GM18861 (cell line): ENCODE results near the gene SLCO2A1.

Experiments
- ATAC-seq: cut with Tn5 transposase; IDR thresholded peaks from one replicate; pipeline ENCODE4 v1.9.1; 2021; ENCODE audit not compliant: unreplicated experiment

Gene SLCO2A1

GRCh38 chr3:133934996-133935842 lies 94.5 kb downstream of the SLCO2A1 start:
- no peak for ATAC-seq

GRCh38 chr3:133934073-133934970 lies 95.4 kb downstream of the SLCO2A1 start:
- ATAC-seq: no peak

- ATAC-seq: no peak
Measured at GRCh38 chr3:133933097-133934024, 96.4 kb downstream of the SLCO2A1 start.

GRCh38 chr3:133932009-133932408 lies 97.7 kb downstream of the SLCO2A1 start:
- no peak for ATAC-seq

GRCh38 chr3:133931084-133931483 lies 98.6 kb downstream of the SLCO2A1 start:
- no peak for ATAC-seq

GRCh38 chr3:133930341-133930933 lies 99.3 kb downstream of the SLCO2A1 start:
- ATAC-seq: no peak

- ATAC-seq: no peak
Measured at GRCh38 chr3:133928903-133929607, 100.7 kb downstream of the SLCO2A1 start.

GRCh38 chr3:133928136-133928893 lies 101.4 kb downstream of the SLCO2A1 start:
- ATAC-seq: no peak

GRCh38 chr3:133927540-133928066 lies 102.1 kb downstream of the SLCO2A1 start:
- peak; percentile 47 for ATAC-seq

- ATAC-seq: no peak
Measured at GRCh38 chr3:133926736-133927539, 102.8 kb downstream of the SLCO2A1 start.

GRCh38 chr3:133925960-133926735 lies 103.6 kb downstream of the SLCO2A1 start:
- ATAC-seq: no peak

GRCh38 chr3:133924041-133924440 lies 105.7 kb downstream of the SLCO2A1 start:
- no peak for ATAC-seq

GRCh38 chr3:133921592-133921991 lies 108.1 kb downstream of the SLCO2A1 start:
- no peak for ATAC-seq

GRCh38 chr3:133917144-133917543 lies 112.6 kb downstream of the SLCO2A1 start:
- ATAC-seq: no peak

GRCh38 chr3:133915685-133916658 lies 113.8 kb downstream of the SLCO2A1 start:
- ATAC-seq: no peak
